Mesodermal cell (in vitro differentiated cells): ENCODE results near the gene ABL2.

Experiments
- H3K27ac ChIP-seq: 2 replicates; pipeline ENCODE4 v1.7.0; 2013; ENCODE audit warnings: mild to moderate bottlenecking, low read depth, low read length, moderate library complexity; ENCODE audit not compliant: severe bottlenecking
- H3K36me3 ChIP-seq: 2 replicates; pipeline ENCODE4 v1.7.1; 2013; ENCODE audit warnings: mild to moderate bottlenecking, low read length, moderate library complexity; ENCODE audit not compliant: control insufficient read depth, insufficient read depth
- H3K4me1 ChIP-seq: one replicate; pipeline ENCODE4 v1.7.1; 2013; ENCODE audit warnings: mild to moderate bottlenecking, low read length; ENCODE audit not compliant: insufficient read depth, control insufficient read depth, poor library complexity, severe bottlenecking
- H3K4me3 ChIP-seq: 2 replicates; pipeline ENCODE4 v1.7.0; 2013; ENCODE audit warnings: low read length, control low read depth, mild to moderate bottlenecking; ENCODE audit not compliant: insufficient read depth, poor library complexity, severe bottlenecking; ENCODE audit errors: extremely low read depth
- H3K9me3 ChIP-seq: 2 replicates; pipeline ENCODE4 v1.7.1; 2013; ENCODE audit warnings: mild to moderate bottlenecking, low read length, moderate library complexity; ENCODE audit not compliant: control insufficient read depth
- WGBS, 2 experiments: methylation state at CpG; one replicate each; pipeline ENCODE4 v1.1.5; 2013; ENCODE audit warnings: missing lambda C conversion rate in 2 of 2; ENCODE audit not compliant: insufficient coverage in 2 of 2; 5-methylcytosine and 5-hydroxymethylcytosine counted together

The ABL2 gene

GRCh38 chr1:179092896-179093461, 136.5 kb downstream of the ABL2 start:
- no peak overlapping the region for H3K27ac ChIP-seq
- H3K4me1 ChIP-seq = no peaks in the 10 kb centered on the region
- WGBS, 2 experiments = 87 to 90% methylated on average over 7 of the region's 9 CpGs
- H3K9me3 ChIP-seq = no peaks in the 10 kb centered on the region
- H3K36me3 ChIP-seq = peaks cover 86% of the 10 kb centered on the region
- H3K4me3 ChIP-seq = no peak overlapping the region

GRCh38 chr1:179091691-179092165, 137.7 kb downstream of the ABL2 start:
- H3K27ac ChIP-seq = no peak overlapping the region
- WGBS, 2 experiments = 71 to 91% methylated on average over 1 to 4 of the region's 5 CpGs
- H3K4me1 ChIP-seq = no peaks in the 10 kb centered on the region
- H3K4me3 ChIP-seq = no peak overlapping the region
- peaks cover 76% of the 10 kb centered on the region for H3K36me3 ChIP-seq
- H3K9me3 ChIP-seq = no peaks in the 10 kb centered on the region

GRCh38 chr1:179090923-179091322, 138.6 kb downstream of the ABL2 start:
- no peak overlapping the region for H3K27ac ChIP-seq

GRCh38 chr1:179090522-179090921, 139.0 kb downstream of the ABL2 start:
- Histone ChIP-seq H3K9me3 (no peaks in the 10 kb centered on the region), H3K4me3 (no peak overlapping the region), H3K27ac (no peak overlapping the region), H3K4me1 (no peaks in the 10 kb centered on the region), H3K36me3 (peaks cover 64% of the 10 kb centered on the region)
- WGBS, 2 experiments = 90 to 93% methylated on average over 3 to 8 of the region's 8 CpGs

More at GRCh38 chr1:179090923-179091322, 138.6 kb downstream of the ABL2 start:
- Histone ChIP-seq H3K9me3 (no peaks in the 10 kb centered on the region), H3K4me1 (no peaks in the 10 kb centered on the region), H3K4me3 (no peak overlapping the region), H3K36me3 (peaks cover 68% of the 10 kb centered on the region)
- WGBS, 2 experiments = 90 to 100% methylated on average over 1 to 3 of the region's 4 CpGs

GRCh38 chr1:179089827-179090482, 139.5 kb downstream of the ABL2 start:
- peaks cover 58% of the 10 kb centered on the region for H3K36me3 ChIP-seq
- no peak overlapping the region for H3K27ac ChIP-seq
- 95% methylated on average over 6 to 10 of the region's 16 CpGs for WGBS, 2 experiments
- H3K4me3 ChIP-seq = no peak overlapping the region
- H3K4me1 ChIP-seq = no peaks in the 10 kb centered on the region
- no peaks in the 10 kb centered on the region for H3K9me3 ChIP-seq

- Histone ChIP-seq H3K27ac (no peak overlapping the region), H3K4me3 (no peak overlapping the region), H3K36me3 (peaks cover 37% of the 10 kb centered on the region), H3K4me1 (no peaks in the 10 kb centered on the region), H3K9me3 (no peaks in the 10 kb centered on the region)
- 20 to 49% methylated on average over 5 to 8 of the region's 11 CpGs for WGBS, 2 experiments
Measured at GRCh38 chr1:179087665-179088064, 141.8 kb downstream of the ABL2 start.

GRCh38 chr1:179083533-179083932, 145.9 kb downstream of the ABL2 start:
- Histone ChIP-seq H3K9me3 (no peaks in the 10 kb centered on the region), H3K4me1 (peaks cover 4% of the 10 kb centered on the region), H3K36me3 (peaks cover 8% of the 10 kb centered on the region), H3K4me3 (no peak overlapping the region), H3K27ac (no peak overlapping the region)
- WGBS, 2 experiments = 86% methylated on average over 5 to 6 of the region's 8 CpGs

- no peak overlapping the region for H3K27ac ChIP-seq
- H3K4me3 ChIP-seq = peak overlapping the region; percentile 64
- no peaks in the 10 kb centered on the region for H3K9me3 ChIP-seq
- 13 to 23% methylated on average over 2 of the region's 3 CpGs for WGBS, 2 experiments
- peaks cover 2% of the 10 kb centered on the region for H3K36me3 ChIP-seq
- peaks cover 4% of the 10 kb centered on the region for H3K4me1 ChIP-seq
Measured at GRCh38 chr1:179082999-179083335, 146.5 kb downstream of the ABL2 start.

GRCh38 chr1:179082333-179082998, 147.0 kb downstream of the ABL2 start:
- H3K36me3 ChIP-seq = no peaks in the 10 kb centered on the region
- peaks cover 4% of the 10 kb centered on the region for H3K4me1 ChIP-seq
- H3K9me3 ChIP-seq = no peaks in the 10 kb centered on the region
- H3K4me3 ChIP-seq = peak overlapping the region; percentile 64
- 1% methylated on average over 42 to 47 of the region's 52 CpGs for WGBS, 2 experiments
- H3K27ac ChIP-seq = peak overlapping the region; percentile 64

- Histone ChIP-seq H3K27ac (peak within 1 kb of the TSS; percentile 64), H3K36me3 (no peaks in the 10 kb centered on the region)
- 1 to 2% methylated on average over 46 of the region's 51 CpGs for WGBS, 2 experiments
Measured at GRCh38 chr1:179081687-179082332, 147.7 kb downstream of the ABL2 start, which contains the start of gene TOR3A. Gene TOR3A, plus strand, starts transcription at chr1:179082070. Its CDS starts 59 bp downstream, at chr1:179082129.

More at GRCh38 chr1:179081687-179082332, 147.7 kb downstream of the ABL2 start, which contains the start of gene TOR3A:
- Histone ChIP-seq H3K4me1 (peaks cover 4% of the 10 kb centered on the region), H3K9me3 (no peaks in the 10 kb centered on the region), H3K4me3 (peak within 1 kb of the TSS; percentile 64)
